GM12878 (cell line): ENCODE data around the gene SLC5A1. TPM values are rescaled to one million over a fixed set of nuclear protein-coding genes. Genes with fewer than 3 reads are reported as not detected.

Experiments used
- ATAC-seq: fragments of 200-7000 bp; cut with Tn5 transposase; 3 replicates; pipeline ENCODE4 v1.9.1; 2020; ENCODE audit warnings: mild to moderate bottlenecking, moderate library complexity
- BruUV-seq: library from RNA; stranded (reverse); fragments of 400-500 nt; replicated peaks from 2 replicates; lab custom pipeline; 2021; lab: Mats Ljungman, UMichigan
- CTCF ChIA-PET: fragments of 300-600 bp; sonication (Branson Sonifier 250); formaldehyde crosslinking; extraction: SDS; loops from one replicate; lab custom pipeline; 2021; ENCODE audit warnings: inconsistent platforms; lab: Yijun Ruan, JAX
- POLR2A ChIA-PET: fragments of 350-600 bp; formaldehyde crosslinking; extraction: SDS; loops from one replicate; lab custom pipeline; 2021; ENCODE audit warnings: inconsistent platforms; lab: Charles Lee
- RAD21 ChIA-PET: fragments of 300-600 bp; sonication (Branson Sonifier 250); formaldehyde crosslinking; loops from one replicate; lab custom pipeline; 2023; ENCODE audit warnings: antibody characterized with exemption; ENCODE audit not compliant: unreplicated experiment; lab: Charles Lee
- SMC1A ChIA-PET: fragments of 300-600 bp; sonication (Branson Sonifier 250); formaldehyde crosslinking; loops from one replicate; lab custom pipeline; 2023; ENCODE audit not compliant: unreplicated experiment, uncharacterized antibody; lab: Charles Lee
- DNase-seq: peaks from one replicate; pipeline ENCODE4 v3.0.0-alpha.2; 2011; ENCODE audit warnings: low read depth, low spot score
- FAIRE-seq: peaks from 3 replicates; lab custom pipeline; 2011; peaks lifted over from hg19 to GRCh38; lab: Jason Lieb, UNC
- H2AFZ ChIP-seq: 2 replicates; pipeline ENCODE4 v1.6.0; 2011; ENCODE audit warnings: low read depth, low read length, control low read depth; ENCODE audit not compliant: control insufficient read depth
- H3K27ac ChIP-seq: 2 replicates; pipeline ENCODE4 v1.5.1; 2011; ENCODE audit warnings: control low read depth; ENCODE audit not compliant: control insufficient read depth, insufficient read depth
- H3K27me3 ChIP-seq, 2 experiments: replicated peaks in 1 of 2; 2 replicates each; pipeline versions ENCODE4 v1.6.0 to v1.6.1; 2011; ENCODE audit warnings: low read length in 1 of 2; ENCODE audit not compliant: control insufficient read depth in 2 of 2, insufficient read depth in 2 of 2
- H3K36me3 ChIP-seq, 2 experiments: 2 replicates each; pipeline ENCODE4 v1.5.1; 2011; ENCODE audit warnings: low read length in 1 of 2; ENCODE audit not compliant: control insufficient read depth in 2 of 2, insufficient read depth in 2 of 2
- H3K4me1 ChIP-seq: 2 replicates; pipeline ENCODE4 v1.6.1; 2011; ENCODE audit warnings: mild to moderate bottlenecking, low read length, moderate library complexity, mixed read lengths; ENCODE audit not compliant: control insufficient read depth, insufficient read depth
- H3K4me2 ChIP-seq: 2 replicates; pipeline ENCODE4 v1.6.0; 2011; ENCODE audit warnings: control low read depth; ENCODE audit not compliant: control insufficient read depth, insufficient read depth
- H3K4me3 ChIP-seq: fragments of 200-600 bp; sonication (generic); 2 replicates; pipeline ENCODE4 v1.5.1; 2016
- H3K79me2 ChIP-seq: 2 replicates; pipeline ENCODE4 v1.6.0; 2011; ENCODE audit warnings: low read length; ENCODE audit not compliant: control insufficient read depth, insufficient read depth
- H3K9ac ChIP-seq: 2 replicates; pipeline ENCODE4 v1.8.0; 2011; ENCODE audit warnings: low read length, control low read depth, mixed read lengths; ENCODE audit not compliant: control insufficient read depth, insufficient read depth
- H3K9me3 ChIP-seq: replicated peaks from 3 replicates; pipeline ENCODE4 v1.5.1; 2011; ENCODE audit warnings: mild to moderate bottlenecking, low read length; ENCODE audit not compliant: control insufficient read depth, insufficient read depth
- H4K20me1 ChIP-seq: 2 replicates; pipeline ENCODE4 v1.6.0; 2011; ENCODE audit not compliant: control insufficient read depth, insufficient read depth
- BCL3 ChIP-seq: IDR thresholded peaks from 2 replicates; pipeline ENCODE4 v1.6.1; 2011; ENCODE audit warnings: borderline replicate concordance, low read depth, mild to moderate bottlenecking, moderate library complexity, low read length; ENCODE audit not compliant: insufficient read depth, poor library complexity, severe bottlenecking
- ELK1 ChIP-seq: IDR thresholded peaks from 2 replicates; pipeline ENCODE4 v1.6.1; 2012; ENCODE audit warnings: low read depth, low read length, improper control_type of control experiment
- ETV6 ChIP-seq, 2 experiments: fragments of 450-650 bp in 1 of 2; IDR thresholded peaks in 1 of 2; conservative IDR thresholded peaks in 1 of 2; 2 replicates each; pipeline ENCODE4 v1.6.1; 2014; ENCODE audit warnings: antibody characterized with exemption in 1 of 2, borderline replicate concordance in 1 of 2, low read depth in 1 of 2, mild to moderate bottlenecking in 1 of 2, moderate library complexity in 1 of 2
- HSF1 ChIP-seq: fragments of 150-350 bp; IDR thresholded peaks from 2 replicates; pipeline ENCODE4 v1.6.1; 2014; ENCODE audit warnings: mild to moderate bottlenecking, low read depth, low read length
- IRF4 ChIP-seq: IDR thresholded peaks from 2 replicates; pipeline ENCODE4 v1.6.1; 2011; ENCODE audit warnings: low read depth, low read length
- MLLT1 ChIP-seq: fragments of 450-650 bp; IDR thresholded peaks from 2 replicates; pipeline ENCODE4 v1.6.1; 2016; ENCODE audit warnings: mild to moderate bottlenecking
- NKRF ChIP-seq: fragments of 450-650 bp; conservative IDR thresholded peaks from 2 replicates; pipeline ENCODE4 v1.6.1; 2017; ENCODE audit warnings: mild to moderate bottlenecking, moderate library complexity
- PML ChIP-seq: IDR thresholded peaks from 2 replicates; pipeline ENCODE4 v1.6.1; 2012; ENCODE audit warnings: low read length, inconsistent platforms
- POLR2A ChIP-seq: IDR thresholded peaks from 2 replicates; pipeline ENCODE4 v1.6.1; 2011; ENCODE audit warnings: low read depth, mild to moderate bottlenecking, low read length
- PRDM15 ChIP-seq: fragments of 450-650 bp; formaldehyde crosslinking; IDR thresholded peaks from 2 replicates; pipeline ENCODE4 v1.4.0; 2020; ENCODE audit warnings: mild to moderate bottlenecking, moderate library complexity
- TBL1XR1 ChIP-seq: IDR thresholded peaks from 2 replicates; pipeline ENCODE4 v1.6.1; 2012; ENCODE audit warnings: low read depth, low read length, improper control_type of control experiment
- ZNF24 ChIP-seq: fragments of 450-650 bp; IDR thresholded peaks from 2 replicates; pipeline ENCODE4 v1.6.1; 2017; ENCODE audit warnings: antibody characterized with exemption, mild to moderate bottlenecking
- in situ Hi-C: fragments of 300-500 bp; cut with MboI; formaldehyde crosslinking; loops from 9 replicates; pipeline ENCODE4 v1.14.3; 2018; ENCODE audit warnings: mixed read lengths
- intact Hi-C: fragments of 100-400 bp; cut with micrococcal nuclease; formaldehyde crosslinking; loops from one replicate; pipeline ENCODE4 v1.14.2; 2022; ENCODE audit not compliant: unreplicated experiment
- polyA plus RNA-seq, 11 experiments: library from polyadenylated mRNA; depleted of rRNA in 4 of 11; unstranded in 6 of 11; stranded (reverse) in 5 of 11; fragments of >200 nt; fragmentation: Nextera tagmentation in 4 of 11; fragmentation: Illumina TruSeq in 1 of 11; extraction: Ambion mirVana in 4 of 11; extraction: Trizol in 1 of 11; gene quantifications; 1 replicate in 1 of 11; 2 replicates in 10 of 11; pipeline versions ENCODE4 v1.2.1 to v1.2.3, GENCODE V29; 2011 to 2016; ENCODE audit warnings: inconsistent platforms in 2 of 11, missing spikeins in 2 of 11, low read depth in 1 of 11
- total RNA-seq, 4 experiments: library from RNA; depleted of rRNA in 3 of 4; stranded (reverse); fragments of >200 nt in 3 of 4; fragmentation: Illumina TruSeq in 1 of 4; extraction: Trizol in 1 of 4; gene quantifications; 2 replicates each; pipeline versions ENCODE4 v1.2.1 to v1.2.3, GENCODE V29; 2013 to 2021

SLC5A1 gene
- total and polyA plus RNA-seq, 10 of the 15 experiments (the other 5 are each of a cell fraction or from before 2014, with no cell fraction given): 0.01 TPM; not detected in 9

- TF ChIP-seq PML: no peak
- no peak for TF ChIP-seq BCL3
- no peak for TF ChIP-seq PRDM15 (CRISPR knock-in tag)
- TF ChIP-seq, all 136 proteins: peak for 0
Observed at GRCh38 chr22:32018056-32018455, 25.0 kb upstream of the SLC5A1 start (continued).

- FAIRE-seq (no peak), ATAC-seq (no peak), DNase-seq (no peak)
- Histone ChIP-seq H3K27me3 (no peaks in the 10 kb centered on the region), H4K20me1 (no peaks in the 10 kb centered on the region), H3K27ac (no peak overlapping the region), H2AFZ (no peak overlapping the region), H3K36me3 (no peaks in the 10 kb centered on the region), H3K4me3 (no peak overlapping the region), H3K9me3 (no peaks in the 10 kb centered on the region), H3K4me2 (no peak overlapping the region), H3K79me2 (no peaks in the 10 kb centered on the region), H3K4me1 (no peaks in the 10 kb centered on the region), H3K9ac (no peak overlapping the region)
- ChIA-PET SMC1A (no interaction called here), POLR2A (no interaction called here), RAD21 (no interaction called here), CTCF (no interaction called here)
- BruUV-seq: no TSS peak
- intact Hi-C loops (no loop called here), in situ Hi-C loops (no loop called here)
- TF ChIP-seq ELK1 (no peak), NKRF (no peak), TBL1XR1 (no peak), MLLT1 (no peak), HSF1 (no peak), IRF4 (no peak), ZNF24 (no peak), ETV6 (conservative IDR thresholded peaks at IDR 0.05 in 1 of 2, IDR thresholded peaks at IDR 0.05 in 1 of 2; ENCODE audit: borderline replicate concordance in 1 of 2, low read depth in 1 of 2) (no peak), POLR2A (no peak)
Observed at GRCh38 chr22:32020117-32020516, 22.9 kb upstream of the SLC5A1 start.
